ENCODE measurements around the gene ZNF618. TPM values are rescaled to one million over a fixed set of nuclear protein-coding genes. Genes with fewer than 3 reads are reported as not detected.

Gene ZNF618
- total RNA-seq, 4 donors from 2014 or later = 2.1 to 6.2 (median 4.1) TPM

DNA sequence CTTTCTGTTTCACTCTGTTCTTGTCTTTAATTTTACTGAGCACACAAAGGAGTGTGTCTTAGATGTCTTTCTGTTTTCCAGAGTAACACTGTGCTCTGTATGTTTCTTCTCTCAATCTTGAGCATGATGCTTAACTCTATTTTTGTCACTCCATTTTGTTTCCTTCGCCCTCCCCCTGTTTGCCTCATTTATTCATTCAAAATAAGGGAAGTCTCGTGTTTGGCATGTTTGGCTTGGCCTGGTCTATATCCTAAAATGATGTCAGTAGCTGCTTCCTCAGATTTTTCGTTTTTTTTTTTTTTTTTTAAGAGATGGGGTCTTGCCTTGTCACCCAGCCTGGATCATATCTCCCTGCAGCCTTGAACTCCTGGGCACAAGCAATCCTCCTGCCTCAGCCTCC is 22.0 kb downstream of the ZNF618 start:
- ATAC-seq = no peak
- no peak overlapping the region for H3K27ac ChIP-seq
- peaks cover 0 to 5% (median 0%) of the 10 kb centered on the region in 3 donors for H3K9me3 ChIP-seq
- no peaks in the 10 kb centered on the region for H3K4me1 ChIP-seq
- no peaks in the 10 kb centered on the region for H3K27me3 ChIP-seq
- TF ChIP-seq, protein P1, sequence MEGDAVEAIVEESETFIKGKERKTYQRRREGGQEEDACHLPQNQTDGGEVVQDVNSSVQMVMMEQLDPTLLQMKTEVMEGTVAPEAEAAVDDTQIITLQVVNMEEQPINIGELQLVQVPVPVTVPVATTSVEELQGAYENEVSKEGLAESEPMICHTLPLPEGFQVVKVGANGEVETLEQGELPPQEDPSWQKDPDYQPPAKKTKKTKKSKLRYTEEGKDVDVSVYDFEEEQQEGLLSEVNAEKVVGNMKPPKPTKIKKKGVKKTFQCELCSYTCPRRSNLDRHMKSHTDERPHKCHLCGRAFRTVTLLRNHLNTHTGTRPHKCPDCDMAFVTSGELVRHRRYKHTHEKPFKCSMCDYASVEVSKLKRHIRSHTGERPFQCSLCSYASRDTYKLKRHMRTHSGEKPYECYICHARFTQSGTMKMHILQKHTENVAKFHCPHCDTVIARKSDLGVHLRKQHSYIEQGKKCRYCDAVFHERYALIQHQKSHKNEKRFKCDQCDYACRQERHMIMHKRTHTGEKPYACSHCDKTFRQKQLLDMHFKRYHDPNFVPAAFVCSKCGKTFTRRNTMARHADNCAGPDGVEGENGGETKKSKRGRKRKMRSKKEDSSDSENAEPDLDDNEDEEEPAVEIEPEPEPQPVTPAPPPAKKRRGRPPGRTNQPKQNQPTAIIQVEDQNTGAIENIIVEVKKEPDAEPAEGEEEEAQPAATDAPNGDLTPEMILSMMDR (IDR thresholded peaks at IDR 0.05) = no peak
- no peak for TF ChIP-seq POLR2AphosphoS5 (IDR thresholded peaks at IDR 0.05)
- no peak for TF ChIP-seq EP300 (IDR thresholded peaks at IDR 0.05)
- TF ChIP-seq POLR2A (IDR thresholded peaks at IDR 0.05) = no peak
- no peak overlapping the region for H3K4me3 ChIP-seq
- 83 to 100% methylated on average over 2 to 3 of the region's 3 CpGs for WGBS, 2 donors (ENCODE audit: low coverage in 1 of 2)
- no peaks in the 10 kb centered on the region for H3K36me3 ChIP-seq

DNA sequence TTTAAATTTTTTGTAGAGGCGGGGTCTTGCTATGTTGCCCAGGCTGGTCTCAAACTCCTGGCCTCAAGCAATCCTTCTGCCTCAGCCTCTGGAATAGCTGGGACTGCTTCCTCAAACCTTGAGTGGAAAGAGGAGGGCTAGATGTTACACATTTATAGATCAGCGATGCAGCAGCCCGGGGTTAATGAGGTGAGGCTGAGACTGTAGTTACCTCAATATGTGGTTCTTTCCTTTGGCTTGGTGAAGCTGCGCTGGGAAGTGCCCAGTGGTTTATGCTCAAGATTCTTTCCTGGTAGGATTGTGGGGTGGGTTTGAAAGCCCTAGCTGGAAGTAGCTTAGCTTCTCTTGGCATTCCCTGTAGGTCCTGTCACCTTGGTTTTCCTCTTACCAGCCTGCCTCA is 22.5 kb downstream of the ZNF618 start:
- TF ChIP-seq, protein P1 (IDR thresholded peaks at IDR 0.05) = no peak
- TF ChIP-seq POLR2A (IDR thresholded peaks at IDR 0.05) = no peak
- no peak for TF ChIP-seq POLR2AphosphoS5 (IDR thresholded peaks at IDR 0.05)
- TF ChIP-seq EP300 (IDR thresholded peaks at IDR 0.05) = no peak
- H3K9me3 ChIP-seq = peaks cover 0 to 10% (median 0%) of the 10 kb centered on the region in 3 donors
- H3K27ac ChIP-seq = no peak overlapping the region
- no peak overlapping the region for H3K4me3 ChIP-seq
- WGBS, 2 donors (ENCODE audit: low coverage in 1 of 2) = 100% methylated on average over 3 of the region's 4 CpGs; no CpG with 5 or more reads in 1 of the 2 donors
- H3K4me1 ChIP-seq = no peaks in the 10 kb centered on the region
- ATAC-seq = no peak
- no peaks in the 10 kb centered on the region for H3K27me3 ChIP-seq
- H3K36me3 ChIP-seq = no peaks in the 10 kb centered on the region

DNA sequence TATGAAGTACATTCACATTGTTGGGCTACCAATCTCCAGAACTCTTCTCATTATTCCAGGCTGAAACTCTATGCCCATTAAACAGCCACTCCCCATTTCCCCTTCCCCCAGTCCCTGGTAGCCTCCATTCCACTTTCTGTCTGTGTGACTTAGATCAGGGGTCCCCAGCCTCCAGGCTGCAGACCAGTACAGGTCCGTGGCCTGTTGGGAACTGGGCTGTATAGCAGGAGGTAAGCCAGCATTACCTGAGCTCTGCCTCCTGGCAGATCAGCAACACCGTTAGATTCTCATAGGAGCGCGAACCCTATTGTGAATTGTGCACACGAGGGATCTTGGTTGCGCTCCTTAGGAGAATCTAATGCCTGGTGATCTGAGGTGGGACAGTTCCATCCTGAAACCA is 23.1 kb downstream of the ZNF618 start:
- ATAC-seq = no peak
- H3K9me3 ChIP-seq = peaks cover 0 to 12% (median 0%) of the 10 kb centered on the region in 3 donors
- no peaks in the 10 kb centered on the region for H3K36me3 ChIP-seq
- no peak overlapping the region for H3K4me3 ChIP-seq
- H3K27me3 ChIP-seq = no peaks in the 10 kb centered on the region
- TF ChIP-seq POLR2AphosphoS5 (IDR thresholded peaks at IDR 0.05) (no peak), EP300 (IDR thresholded peaks at IDR 0.05) (no peak), POLR2A (IDR thresholded peaks at IDR 0.05) (no peak)
- TF ChIP-seq, protein P1 (IDR thresholded peaks at IDR 0.05) = no peak
- H3K4me1 ChIP-seq = no peaks in the 10 kb centered on the region
- no CpG with 5 or more reads among the region's 6 CpGs for WGBS, 2 donors (ENCODE audit: low coverage in 1 of 2)
- no peak overlapping the region for H3K27ac ChIP-seq

DNA sequence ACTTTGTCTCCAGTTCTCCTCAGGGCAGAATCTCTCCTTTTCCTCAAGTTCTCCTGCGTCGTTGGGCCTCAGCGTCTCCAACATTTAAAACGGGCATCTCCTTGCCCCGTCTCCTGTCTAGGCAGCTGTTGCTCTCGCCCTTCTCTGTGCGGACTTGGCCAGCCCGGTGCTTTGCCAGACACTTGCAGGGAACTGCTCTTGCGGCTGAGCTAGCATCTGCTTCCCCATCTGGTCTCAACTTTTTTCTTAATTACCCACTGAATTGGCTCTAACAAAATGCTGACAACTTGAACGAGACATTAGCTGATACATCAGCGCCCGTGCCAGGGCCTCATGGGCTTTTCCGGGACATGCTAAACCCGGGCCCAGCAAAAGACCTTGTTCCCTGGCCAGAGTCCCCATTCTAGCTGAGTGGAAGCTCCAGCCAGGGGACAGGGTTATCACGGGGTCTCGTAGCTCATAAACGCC is 25.1 kb downstream of the ZNF618 start:
- Histone ChIP-seq H3K27ac (no peak overlapping the region), H3K36me3 (no peaks in the 10 kb centered on the region), H3K9me3 (peaks cover 0 to 12% (median 0%) of the 10 kb centered on the region in 3 donors), H3K27me3 (no peaks in the 10 kb centered on the region), H3K4me3 (no peak overlapping the region), H3K4me1 (peaks cover 0 to 3% (median 0%) of the 10 kb centered on the region in 3 donors)
- TF ChIP-seq POLR2AphosphoS5 (IDR thresholded peaks at IDR 0.05) = no peak
- TF ChIP-seq EP300 (IDR thresholded peaks at IDR 0.05) = no peak
- TF ChIP-seq, protein P1 (IDR thresholded peaks at IDR 0.05) = no peak
- no peak for TF ChIP-seq POLR2A (IDR thresholded peaks at IDR 0.05)
- WGBS, 2 donors (ENCODE audit: low coverage in 1 of 2) = 83 to 97% methylated on average over 5 to 6 of the region's 17 CpGs
- ATAC-seq = no peak

- H3K9me3 ChIP-seq = peaks cover 0 to 12% (median 0%) of the 10 kb centered on the region in 3 donors
- TF ChIP-seq EP300 (IDR thresholded peaks at IDR 0.05) = no peak
- no peak for TF ChIP-seq POLR2AphosphoS5 (IDR thresholded peaks at IDR 0.05)
- H3K27me3 ChIP-seq = no peaks in the 10 kb centered on the region
- no peak overlapping the region for H3K4me3 ChIP-seq
- H3K4me1 ChIP-seq = peaks cover 0 to 14% (median 0%) of the 10 kb centered on the region in 3 donors
- H3K27ac ChIP-seq = no peak overlapping the region
- H3K36me3 ChIP-seq = no peaks in the 10 kb centered on the region
- WGBS, 2 donors (ENCODE audit: low coverage in 1 of 2) = 57 to 71% methylated on average over 3 to 4 of the region's 4 CpGs
- ATAC-seq = no peak
Measured at GRCh38 chr9:113903514-113904077, 27.5 kb downstream of the ZNF618 start.
